Measurements from ENCODE around the gene ROBO3. TPM values are rescaled to one million over a fixed set of nuclear protein-coding genes. Genes with fewer than 3 reads are reported as not detected.

Gene ROBO3
- total RNA-seq, 2 experiments from 2014 or later, result 26.2 to 27.2 TPM

DNA sequence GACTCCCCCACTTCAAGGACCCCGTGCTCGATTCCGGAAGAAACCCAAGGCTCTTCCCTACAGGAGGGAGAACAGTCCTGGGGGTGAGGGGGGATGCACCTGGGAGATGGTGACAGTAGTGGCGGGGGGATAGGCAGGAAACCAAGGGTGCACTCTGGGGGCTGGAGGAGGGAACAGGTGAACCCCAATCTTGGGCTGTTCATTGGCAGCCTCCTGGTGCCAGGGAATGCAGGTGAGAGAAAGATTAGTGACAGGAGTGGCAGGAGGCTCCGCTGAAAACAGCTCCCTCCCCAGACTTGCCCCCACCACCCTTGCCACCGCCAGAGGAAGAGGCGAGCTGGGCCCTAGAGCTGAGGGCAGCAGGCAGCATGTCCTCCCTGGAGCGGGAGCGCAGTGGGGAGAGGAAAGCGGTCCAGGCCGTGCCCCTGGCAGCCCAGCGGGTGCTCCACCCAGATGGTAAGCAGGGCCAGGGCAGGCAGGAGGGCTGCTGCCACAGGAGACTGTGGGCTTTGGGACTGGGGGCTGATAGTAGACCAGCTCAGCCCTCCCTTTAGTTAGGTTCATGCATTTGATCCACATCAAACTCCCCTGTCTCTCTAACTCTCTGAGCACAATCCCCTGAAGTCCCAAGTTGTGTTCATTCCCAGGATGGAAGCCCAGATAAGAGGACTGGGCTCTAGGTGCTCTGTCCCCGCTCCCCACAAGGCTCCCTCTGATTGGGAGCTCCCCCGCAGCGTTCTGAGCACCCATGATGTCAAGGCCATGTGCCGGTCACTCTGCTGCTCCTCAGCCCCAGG is 14.5 kb downstream of the ROBO3 start:
- Mint-ChIP-seq H3K27me3 (peaks cover 7% of the 10 kb centered on the region), H3K4me3 (peak overlapping the region; percentile 34), H3K4me1 (ENCODE audit: low read depth) (peaks cover 25% of the 10 kb centered on the region), H3K9me3 (no peaks in the 10 kb centered on the region), H3K27ac (no peak overlapping the region), H3K36me3 (ENCODE audit: low read depth) (no peaks in the 10 kb centered on the region)
- H3K4me1 ChIP-seq (ENCODE audit: insufficient read depth, low read length), result peaks cover 23% of the 10 kb centered on the region
- DNase-seq, result no peak
- CTCF ChIA-PET, result interaction anchor here (1.3 kb wide), 1 partner anchor 14 kb away, joined by 3 read pairs; no protein-coding TSS in a partner anchor
- H3K9me3 ChIP-seq (ENCODE audit: control insufficient read depth in 1 of 2, insufficient read depth in 1 of 2, low read length in 2 of 2), result peaks cover 0 to 4% of the 10 kb centered on the region in 2 experiments
- intact Hi-C loops (cut with DNase I, micrococcal nuclease), result loop anchor here (5.0 kb wide), 7 partner anchors 42 to 1137 kb away; partner anchors contain the start of genes SIAE (in 2 of the 2), SPA17 (in 2 of the 2), MSANTD2 (in 1 of the 2) and TMEM218 (in 1 of the 2)
- POLR2A ChIA-PET, result no interaction called here
- H3K27me3 ChIP-seq (ENCODE audit: control insufficient read depth in 1 of 2, insufficient read depth in 2 of 2, low read length in 2 of 2), result peaks cover 4 to 8% of the 10 kb centered on the region in 2 experiments
- no peak overlapping the region for H3K4me3 ChIP-seq (ENCODE audit: low read length)
- TF ChIP-seq CTCF (IDR thresholded peaks at IDR 0.05), result no peak
- no peaks in the 10 kb centered on the region for H3K36me3 ChIP-seq (ENCODE audit: insufficient read depth, low read length)
- no peak for ATAC-seq (ENCODE audit: poor library complexity)
- H3K27ac ChIP-seq (ENCODE audit: low read depth in 1 of 2, low read length in 2 of 2), result no peak overlapping the region

DNA sequence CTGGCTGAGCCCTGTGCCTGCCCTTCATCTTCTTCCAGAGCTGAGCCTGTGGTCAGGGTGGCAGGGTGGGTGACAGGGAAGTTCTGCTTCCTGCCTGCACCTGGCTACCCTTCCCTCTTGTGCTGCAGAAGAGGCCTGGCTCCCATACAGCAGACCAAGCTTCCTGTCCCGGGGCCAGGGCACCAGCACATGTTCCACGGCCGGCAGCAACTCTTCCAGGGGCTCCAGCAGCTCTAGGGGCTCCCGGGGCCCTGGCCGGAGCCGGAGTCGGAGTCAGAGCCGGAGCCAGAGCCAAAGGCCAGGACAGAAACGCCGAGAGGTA is 15.0 kb downstream of the ROBO3 start:
- H3K27me3 Mint-ChIP-seq, result peaks cover 6% of the 10 kb centered on the region
- no peaks in the 10 kb centered on the region for H3K36me3 Mint-ChIP-seq (ENCODE audit: low read depth)
- no peak overlapping the region for H3K27ac ChIP-seq (ENCODE audit: low read depth in 1 of 2, low read length in 2 of 2)
- intact Hi-C loops (cut with DNase I, micrococcal nuclease), result loop anchor here in 1 of 2 experiments (5.0 kb wide), 1 partner anchor 62 kb away; no protein-coding TSS in a partner anchor
- H3K9me3 Mint-ChIP-seq, result no peaks in the 10 kb centered on the region
- H3K4me1 Mint-ChIP-seq (ENCODE audit: low read depth), result peaks cover 25% of the 10 kb centered on the region
- peaks cover 4% of the 10 kb centered on the region in 2 experiments for H3K27me3 ChIP-seq (ENCODE audit: control insufficient read depth in 1 of 2, insufficient read depth in 2 of 2, low read length in 2 of 2)
- H3K9me3 ChIP-seq (ENCODE audit: control insufficient read depth in 1 of 2, insufficient read depth in 1 of 2, low read length in 2 of 2), result no peaks in the 10 kb centered on the region
- peaks cover 23% of the 10 kb centered on the region for H3K4me1 ChIP-seq (ENCODE audit: insufficient read depth, low read length)
- H3K27ac Mint-ChIP-seq, result no peak overlapping the region
- ChIA-PET POLR2A (no interaction called here), CTCF (interaction anchor here (1.3 kb wide), 1 partner anchor 14 kb away, joined by 3 read pairs; no protein-coding TSS in a partner anchor)
- ATAC-seq (ENCODE audit: poor library complexity) (no peak), DNase-seq (no peak)
- H3K36me3 ChIP-seq (ENCODE audit: insufficient read depth, low read length), result no peaks in the 10 kb centered on the region
- peak overlapping the region; percentile 15 for H3K4me3 Mint-ChIP-seq
- TF ChIP-seq CTCF (IDR thresholded peaks at IDR 0.05), result no peak
- no peak overlapping the region for H3K4me3 ChIP-seq (ENCODE audit: low read length)

DNA sequence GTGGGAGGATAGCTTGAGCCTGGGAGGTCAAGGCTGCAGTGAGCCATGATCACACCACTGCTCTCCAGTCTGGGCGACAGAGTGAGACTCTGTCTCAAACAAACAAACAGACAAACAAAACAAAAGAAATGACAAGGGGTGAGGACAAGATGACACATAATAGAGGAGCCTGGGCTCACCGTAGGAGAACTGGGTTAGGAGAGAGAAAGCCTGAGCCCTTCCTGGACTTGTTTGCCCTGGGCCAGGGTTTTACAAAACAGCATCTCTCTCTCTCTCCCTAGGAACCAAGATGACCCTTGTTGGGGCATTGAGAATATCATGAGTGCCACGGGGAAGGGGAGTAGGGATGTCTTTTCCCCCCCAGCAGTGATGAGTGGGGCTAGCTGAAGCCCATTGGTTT is 15.7 kb downstream of the ROBO3 start:
- CTCF ChIA-PET, result no interaction called here

More for the DNA sequence above, 15.7 kb downstream of the ROBO3 start:
- intact Hi-C loops (cut with DNase I, micrococcal nuclease), result loop anchor here in 1 of 2 experiments (5.0 kb wide), 1 partner anchor 61 kb away; no protein-coding TSS in a partner anchor
- peaks cover 25% of the 10 kb centered on the region for H3K4me1 Mint-ChIP-seq (ENCODE audit: low read depth)
- no peaks in the 10 kb centered on the region for H3K9me3 Mint-ChIP-seq
- peaks cover 17% of the 10 kb centered on the region for H3K4me1 ChIP-seq (ENCODE audit: insufficient read depth, low read length)
- POLR2A ChIA-PET, result interaction anchor here (1.5 kb wide), 1 partner anchor 10 kb away, joined by 4 read pairs; no protein-coding TSS in a partner anchor
- ATAC-seq (ENCODE audit: poor library complexity) (no peak), DNase-seq (no peak)
- no peaks in the 10 kb centered on the region for H3K9me3 ChIP-seq (ENCODE audit: control insufficient read depth in 1 of 2, insufficient read depth in 1 of 2, low read length in 2 of 2)
- peaks cover 5% of the 10 kb centered on the region for H3K27me3 Mint-ChIP-seq
- H3K36me3 ChIP-seq (ENCODE audit: insufficient read depth, low read length), result no peaks in the 10 kb centered on the region
- H3K4me3 ChIP-seq (ENCODE audit: low read length), result no peak overlapping the region
- H3K27ac ChIP-seq (ENCODE audit: low read depth in 1 of 2, low read length in 2 of 2), result no peak overlapping the region
- no peak for TF ChIP-seq CTCF (IDR thresholded peaks at IDR 0.05)
- H3K27ac Mint-ChIP-seq, result no peak overlapping the region
- peaks cover under 1 to 5% of the 10 kb centered on the region in 2 experiments for H3K27me3 ChIP-seq (ENCODE audit: control insufficient read depth in 1 of 2, insufficient read depth in 2 of 2, low read length in 2 of 2)
- no peak overlapping the region for H3K4me3 Mint-ChIP-seq
- H3K36me3 Mint-ChIP-seq (ENCODE audit: low read depth), result no peaks in the 10 kb centered on the region

Measured in CD4-positive, alpha-beta T cell (primary cell).